EH (cell line): ENCODE results near the gene PFKFB3.
"Not testable (repeated sequence)": the region's sequence is repeated elsewhere in the genome, so short reads cannot be mapped to it uniquely, and the experiment has no call there.

Experiments
- DNase-seq: peaks from one replicate; pipeline ENCODE4 v3.0.0-alpha.2; 2015; ENCODE audit warnings: low read depth

The PFKFB3 gene

DNA sequence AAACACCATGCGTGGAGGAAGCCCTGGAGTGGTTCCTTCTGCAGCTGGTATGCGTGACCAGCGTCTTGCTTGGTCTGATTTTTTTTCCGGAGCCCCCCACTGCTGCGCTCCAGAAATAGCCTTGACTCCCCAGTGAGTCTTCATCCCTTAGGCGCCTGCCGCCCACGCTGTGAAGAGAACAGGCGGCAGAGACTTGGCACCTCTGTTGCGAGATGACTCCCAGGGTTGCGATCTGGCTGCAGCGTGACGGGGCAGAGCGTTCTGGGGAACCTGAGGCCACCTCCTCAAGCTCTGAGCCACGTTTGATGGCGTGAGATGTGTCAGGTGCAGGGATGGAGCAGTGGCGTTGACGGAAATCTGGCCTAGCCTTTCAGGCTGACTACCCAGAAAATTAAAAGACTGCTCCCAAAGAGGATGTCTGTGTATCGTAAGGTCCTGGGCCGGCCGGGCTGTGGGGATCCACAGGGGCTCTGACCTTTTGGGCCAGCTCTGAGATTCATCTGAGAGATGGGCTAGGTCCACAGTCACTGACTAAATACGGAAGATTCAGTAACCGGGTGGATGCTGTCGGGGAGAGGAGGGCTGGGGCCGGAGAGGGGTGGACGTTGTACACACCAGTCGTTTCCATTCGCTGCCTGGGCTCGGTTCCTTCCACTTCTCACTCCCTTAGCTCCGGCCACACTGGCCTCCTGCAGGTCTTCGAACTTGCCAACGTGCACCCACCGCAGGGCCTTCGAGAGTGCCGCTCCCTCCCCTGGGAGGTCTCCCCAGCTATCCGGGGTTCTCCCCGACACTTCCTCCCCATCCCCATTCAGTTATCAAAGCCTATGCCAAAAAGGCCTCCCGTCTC, 33.8 kb downstream of the PFKFB3 start:
- no peak for DNase-seq

DNA sequence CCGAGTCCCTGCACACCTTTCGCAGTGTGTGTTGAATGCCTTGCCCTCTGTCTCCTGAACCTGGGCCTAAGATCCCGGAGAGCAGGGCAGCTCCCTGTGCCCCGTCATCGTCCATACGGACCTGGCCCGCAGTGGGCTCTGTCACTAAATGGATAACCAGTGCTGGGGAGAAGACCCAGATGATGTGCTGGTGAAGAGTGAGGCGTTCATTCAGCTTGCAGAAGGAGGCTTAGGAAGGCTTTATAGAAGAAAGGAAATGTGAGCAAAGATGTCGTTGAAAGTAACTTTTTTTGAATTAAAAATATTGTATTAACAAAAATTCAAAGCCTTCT, 34.4 kb downstream of the PFKFB3 start:
- DNase-seq = no peak

- DNase-seq = not testable (repeated sequence)
Measured at GRCh38 chr10:6238587-6239212, 36.0 kb downstream of the PFKFB3 start.

GRCh38 chr10:6239213-6239991, 36.7 kb downstream of the PFKFB3 start:
- peak; percentile 100 for DNase-seq

DNA sequence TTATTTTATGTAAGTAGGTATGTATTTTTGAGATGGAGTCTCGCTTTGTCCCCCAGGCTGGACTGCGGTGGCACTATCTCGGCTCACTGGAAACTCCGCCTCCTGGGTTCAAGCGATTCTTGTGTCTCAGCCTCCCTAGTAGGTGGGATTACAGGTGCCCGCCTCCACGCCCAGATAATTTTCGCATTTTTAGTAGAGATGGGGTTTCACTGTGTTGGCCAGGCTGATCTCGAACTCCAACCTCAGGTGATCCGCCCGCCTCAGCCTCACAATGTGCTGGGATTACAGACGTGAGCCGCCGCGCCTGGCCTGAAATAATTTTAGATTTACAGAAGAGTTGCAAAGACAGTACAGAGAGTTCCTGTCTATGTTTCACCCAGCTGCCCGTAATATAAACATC, 37.5 kb downstream of the PFKFB3 start:
- no peak for DNase-seq

DNA sequence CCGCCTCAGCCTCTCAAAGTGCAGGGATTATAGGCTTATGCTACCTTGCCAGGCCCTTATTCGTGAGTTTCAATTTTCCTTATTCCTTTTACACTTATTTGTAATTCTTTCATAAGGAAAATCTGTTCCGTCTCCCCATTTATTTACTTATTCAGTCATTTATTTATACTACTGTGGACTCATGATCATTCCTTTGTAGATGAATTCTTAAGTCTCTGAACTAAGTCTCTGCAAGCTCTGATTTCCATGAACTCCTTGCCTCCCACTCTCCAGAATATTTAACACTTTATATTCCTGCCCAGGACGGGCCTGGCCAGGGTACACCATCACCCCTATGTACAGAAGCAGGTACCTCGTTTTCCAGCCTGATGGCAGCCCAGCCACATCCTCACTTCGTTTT, 39.4 kb downstream of the PFKFB3 start:
- DNase-seq = no peak

DNA sequence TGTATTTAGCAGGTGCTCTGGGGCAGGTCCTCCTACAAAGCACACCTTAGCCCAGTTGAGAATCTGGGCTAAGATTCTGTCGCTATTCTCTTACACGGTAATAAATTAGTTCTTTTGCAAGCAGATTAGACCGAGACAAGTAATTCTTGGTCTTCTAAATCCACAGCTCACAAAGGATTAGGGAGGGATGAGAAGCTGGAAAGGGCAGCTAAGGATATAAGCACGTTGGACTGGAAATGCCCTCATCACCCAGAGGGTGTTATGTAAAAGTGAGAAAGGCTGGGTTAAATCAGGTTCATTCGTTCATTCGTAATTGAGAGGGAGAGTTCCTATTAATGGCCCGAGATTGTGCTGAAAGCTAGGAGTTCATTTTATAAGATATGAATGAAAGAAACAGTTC, 41.8 kb downstream of the PFKFB3 start:
- no peak for DNase-seq

- no peak for DNase-seq
Measured at GRCh38 chr10:6247041-6247712, 44.4 kb downstream of the PFKFB3 start.

- not testable (repeated sequence) for DNase-seq
Measured at GRCh38 chr10:6248908-6249307, 46.2 kb downstream of the PFKFB3 start.

DNA sequence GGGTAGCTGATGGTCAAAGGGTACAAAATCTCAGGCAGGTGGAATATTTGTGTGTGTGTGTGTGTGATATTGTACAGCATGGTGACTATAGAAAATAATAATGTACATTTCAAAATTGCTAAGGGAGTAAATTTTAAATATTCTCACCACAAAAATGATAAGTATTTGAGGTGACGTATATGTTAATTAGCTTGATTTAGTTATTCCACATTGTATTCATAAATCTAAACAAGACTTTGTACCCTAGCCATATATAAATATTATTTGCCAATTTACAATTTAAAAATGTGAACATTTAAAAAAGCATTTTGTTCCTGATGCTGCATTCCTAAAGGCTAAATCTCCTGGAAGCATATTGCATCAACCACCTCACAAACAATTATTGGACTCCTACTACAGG, 47.0 kb downstream of the PFKFB3 start:
- DNase-seq = no peak

DNA sequence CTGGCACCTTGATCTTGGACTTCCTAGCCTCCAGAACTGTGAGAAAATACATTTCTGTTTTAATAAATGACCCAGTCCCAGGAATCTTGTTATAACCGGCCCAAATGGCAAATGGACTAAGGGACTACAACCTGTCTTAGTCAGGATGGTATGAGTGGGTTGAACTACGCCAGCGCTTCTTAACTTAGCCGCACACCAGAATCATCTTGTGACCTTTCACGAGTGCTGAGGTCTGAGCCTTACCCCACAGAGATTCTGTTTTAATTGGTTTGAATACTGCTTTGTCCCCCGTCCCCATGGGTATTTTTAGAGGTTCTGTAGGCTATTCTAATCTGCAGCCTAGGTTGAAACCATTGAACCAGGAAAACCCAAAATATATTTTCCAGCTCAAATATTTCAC, 48.0 kb downstream of the PFKFB3 start:
- no peak for DNase-seq

GRCh38 chr10:6254201-6254600, 51.5 kb downstream of the PFKFB3 start:
- DNase-seq = no peak

GRCh38 chr10:6255548-6256061, 52.9 kb downstream of the PFKFB3 start:
- no peak for DNase-seq

GRCh38 chr10:6256439-6256838, 53.7 kb downstream of the PFKFB3 start:
- no peak for DNase-seq

DNA sequence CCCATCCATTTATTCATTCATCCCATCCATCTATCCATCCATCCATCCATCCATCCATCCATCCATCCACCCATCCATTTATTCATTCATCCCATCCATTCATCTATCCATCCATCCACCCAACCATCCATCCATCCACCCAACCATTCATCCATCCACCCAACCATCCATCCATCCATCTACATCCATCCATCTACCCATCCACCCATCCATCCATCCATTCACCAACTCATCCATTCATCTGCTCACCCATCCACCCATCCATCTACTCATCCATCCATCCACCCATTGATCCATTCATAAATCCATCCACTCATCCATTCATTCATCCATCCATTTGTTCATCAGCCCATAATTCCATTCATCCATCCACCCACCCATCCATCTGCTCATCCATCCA, 56.4 kb downstream of the PFKFB3 start:
- DNase-seq = no peak

DNA sequence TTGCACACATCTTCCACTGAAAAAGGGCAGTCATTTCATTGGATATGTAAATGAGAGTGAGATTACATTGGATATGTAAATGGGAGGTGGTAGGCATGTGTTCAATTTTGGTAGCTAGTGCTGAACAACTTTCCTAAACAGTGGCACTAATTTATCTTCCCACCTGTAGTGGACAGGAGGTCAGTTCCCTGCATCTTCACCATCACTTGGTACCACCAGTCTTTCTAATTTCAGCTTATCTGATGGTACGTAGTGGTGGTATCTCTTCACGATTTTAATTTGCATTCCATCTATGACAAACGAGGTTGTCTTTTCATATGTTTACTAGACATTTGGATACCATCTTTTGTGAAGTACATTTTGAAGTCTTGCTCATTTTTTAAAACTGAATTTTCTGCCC, 58.1 kb downstream of the PFKFB3 start:
- no peak for DNase-seq

GRCh38 chr10:6267941-6268340, 65.2 kb downstream of the PFKFB3 start:
- no peak for DNase-seq

- DNase-seq = no peak
Measured at GRCh38 chr10:6269432-6269831, 66.7 kb downstream of the PFKFB3 start.

DNA sequence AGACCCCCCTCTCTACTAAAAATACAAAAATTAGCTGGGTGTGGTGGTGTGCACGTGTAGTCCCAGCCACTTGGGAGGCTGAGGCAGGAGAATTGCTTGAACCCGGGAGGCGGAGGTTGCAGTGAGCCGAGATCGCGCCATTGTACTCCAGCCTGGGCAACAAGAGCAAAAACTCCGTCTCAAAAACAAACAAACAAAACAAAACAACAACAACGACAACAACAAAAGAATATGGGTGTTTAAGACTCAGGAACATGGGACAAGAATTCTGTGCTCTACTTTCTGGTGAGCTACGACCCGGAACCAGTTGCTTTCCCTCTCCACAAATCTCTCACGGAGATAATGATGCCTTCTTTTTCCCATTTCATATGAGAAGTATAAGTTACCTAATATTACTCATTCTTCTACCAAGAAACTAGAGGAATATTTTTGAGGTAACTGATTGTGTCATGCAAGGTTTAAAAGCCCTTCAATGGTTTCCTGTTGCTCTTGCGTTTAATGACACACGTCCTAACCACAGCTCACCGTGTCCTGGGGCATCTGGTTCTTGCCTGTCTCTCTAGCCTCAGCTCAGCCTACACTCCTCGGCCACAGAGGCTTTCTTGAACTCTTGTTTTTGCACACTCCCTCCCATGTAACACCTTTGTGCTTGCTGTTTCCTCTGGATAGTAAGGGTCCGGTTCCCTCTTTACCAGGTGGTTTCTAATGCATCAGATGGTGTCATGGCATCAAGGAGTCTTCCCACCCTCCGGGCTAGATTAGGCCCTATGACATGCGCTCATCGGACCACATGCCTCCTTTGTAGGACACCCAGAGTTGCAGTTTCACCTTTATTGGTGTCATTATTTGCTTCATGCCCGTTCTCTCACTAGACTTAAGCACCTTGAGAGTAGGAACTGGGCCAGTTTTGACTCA, 67.5 kb downstream of the PFKFB3 start:
- peak; percentile 32 for DNase-seq

GRCh38 chr10:6270951-6271350, 68.2 kb downstream of the PFKFB3 start:
- DNase-seq = no peak

- no peak for DNase-seq
Measured at GRCh38 chr10:6271663-6272062, 68.9 kb downstream of the PFKFB3 start.
